ENCODE data around the gene NOP14.

NOP14 gene

DNA sequence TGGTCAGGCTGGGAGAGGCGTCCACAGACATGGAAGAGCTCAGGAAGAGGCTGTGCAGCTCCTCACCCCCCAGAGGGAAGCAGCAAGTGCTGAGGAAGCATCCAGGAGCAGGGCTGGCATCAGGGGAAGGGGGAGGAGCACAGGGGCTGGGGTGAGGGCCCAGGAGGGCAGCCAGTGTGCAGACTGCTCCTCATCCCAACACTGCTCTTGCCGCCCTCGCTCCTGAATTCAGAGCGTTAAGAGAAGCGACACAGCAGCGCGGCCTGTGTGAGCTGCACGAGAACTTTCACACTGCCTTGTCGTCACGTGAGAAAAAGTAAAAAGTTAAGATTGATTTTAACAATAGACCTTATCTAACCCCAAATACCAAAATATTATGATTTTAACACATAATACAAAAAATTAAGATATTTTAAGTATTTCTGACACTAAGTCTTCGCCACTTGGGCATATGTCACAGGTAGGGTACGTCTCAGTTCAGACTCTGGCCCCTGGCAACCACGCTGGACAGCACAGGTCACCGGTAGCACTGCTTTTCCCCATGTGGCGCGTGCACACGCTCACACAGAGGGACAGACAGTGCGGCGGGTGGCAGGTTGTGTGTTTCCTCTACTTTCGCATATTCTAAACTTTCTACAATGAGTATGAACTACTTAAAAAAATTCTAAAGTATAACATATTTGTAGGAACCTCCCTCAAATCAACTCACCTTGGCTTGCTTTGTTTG lies 19.7 kb downstream of the NOP14 start:
- in situ Hi-C loops (cut with MboI; ENCODE audit: low sequenced_read_pairs): no loop called here

DNA sequence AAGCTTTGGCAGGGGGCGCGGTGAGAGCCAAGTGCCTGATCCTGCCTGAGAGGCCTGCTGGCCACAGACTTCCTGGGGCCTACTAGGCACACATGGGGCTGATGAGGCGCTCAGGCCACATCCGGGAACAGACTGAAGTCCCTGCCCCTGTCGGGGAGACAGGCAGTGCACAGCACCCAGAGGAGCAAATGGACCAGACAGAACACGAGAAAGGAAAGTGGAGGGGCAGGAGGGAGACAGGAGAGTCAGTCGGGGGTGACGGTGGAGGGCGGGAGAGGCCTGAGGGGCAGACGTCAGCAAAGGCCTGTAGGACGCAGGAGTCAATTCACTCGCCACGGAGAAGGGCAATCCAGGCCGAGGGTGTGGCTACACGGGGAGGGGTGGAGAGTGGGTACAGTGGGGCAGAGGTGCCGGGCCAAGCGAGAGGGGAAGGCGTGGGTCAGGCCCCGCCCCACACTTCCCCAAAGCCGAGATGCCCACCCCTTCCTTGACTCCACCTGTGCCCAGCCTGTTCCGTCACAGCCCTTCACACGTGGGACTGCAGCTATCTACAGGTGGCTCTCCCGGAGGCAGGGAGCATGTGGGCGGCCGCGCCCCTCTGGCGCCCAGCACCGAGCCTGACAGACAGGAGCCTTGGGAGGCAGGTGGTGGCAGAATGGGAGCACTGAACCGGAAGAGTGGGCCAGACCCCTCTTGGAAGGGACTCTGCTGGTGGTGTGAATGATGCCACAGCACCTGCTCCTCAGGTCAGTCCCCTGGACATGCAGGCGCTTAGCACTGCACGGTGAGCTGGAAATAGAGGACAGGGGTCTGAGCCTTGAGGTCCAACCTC lies 20.5 kb downstream of the NOP14 start:
- in situ Hi-C loops (cut with MboI; ENCODE audit: low sequenced_read_pairs): no loop called here

DNA sequence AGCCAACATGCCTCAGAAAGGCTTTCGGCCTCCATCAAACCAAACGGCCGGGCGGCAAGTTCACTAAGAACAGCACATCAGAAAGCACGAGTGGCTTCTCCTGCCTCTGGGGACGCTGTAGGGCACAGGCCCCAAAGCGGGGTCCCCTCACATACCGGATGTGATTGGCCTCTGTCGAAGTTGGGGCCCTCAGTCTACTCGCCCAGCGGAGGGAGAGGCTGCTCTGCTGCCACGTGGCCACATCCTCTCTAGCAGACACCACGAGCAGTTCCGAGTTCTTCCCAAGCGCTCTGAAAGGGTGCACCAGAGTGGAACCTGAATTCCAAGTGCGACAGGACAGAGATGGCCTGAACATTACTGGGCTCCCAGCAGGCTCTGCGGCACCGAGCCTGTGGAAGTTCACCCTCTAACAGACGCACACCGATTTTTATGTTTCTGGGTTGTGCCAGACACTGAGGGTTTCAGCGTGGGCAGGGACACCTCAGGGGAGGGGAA lies 21.1 kb downstream of the NOP14 start:
- in situ Hi-C loops (cut with MboI; ENCODE audit: low sequenced_read_pairs): no loop called here

DNA sequence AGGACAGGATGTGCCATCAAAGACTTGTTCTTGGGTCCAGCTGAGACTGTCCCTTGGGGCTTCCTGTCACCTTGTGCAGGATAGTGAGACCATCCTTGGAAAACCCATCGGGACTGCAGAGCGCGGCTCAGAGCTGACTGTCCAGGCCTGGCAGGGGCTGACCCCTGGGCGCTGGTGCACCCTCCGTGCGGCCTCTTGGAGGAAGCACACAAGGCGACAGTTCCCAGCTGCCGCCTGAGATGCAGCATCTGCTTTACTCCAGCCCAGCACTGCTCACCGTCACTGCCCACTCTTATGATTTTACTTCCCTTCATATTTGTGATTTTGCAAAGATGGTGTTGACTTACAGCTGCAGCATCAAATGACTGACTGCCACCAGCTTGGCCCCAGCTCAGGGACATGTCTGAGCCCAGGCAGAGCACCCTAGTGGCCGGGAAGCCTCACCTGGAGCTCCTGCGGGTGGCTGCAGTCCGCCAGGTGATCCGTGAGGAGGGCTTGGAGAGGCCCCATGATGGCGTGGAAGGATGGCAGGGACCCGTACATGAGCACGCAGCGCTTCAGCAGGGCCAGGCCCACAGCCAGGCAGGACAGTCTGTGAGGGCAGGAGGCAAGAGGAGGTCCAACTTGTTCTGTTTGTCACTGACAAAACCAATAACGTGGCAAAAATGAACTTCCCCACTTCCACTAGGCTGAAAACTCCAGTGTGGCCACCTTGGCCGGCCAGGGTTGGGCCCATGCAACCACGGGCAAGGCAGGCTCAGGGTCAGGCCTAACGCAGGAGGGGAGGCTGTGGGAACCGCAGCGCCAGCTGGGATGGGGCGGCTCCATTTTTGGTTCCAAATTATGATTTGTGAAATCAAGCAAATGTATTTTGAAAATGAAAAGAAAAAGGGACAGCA lies 21.8 kb downstream of the NOP14 start:
- in situ Hi-C loops (cut with MboI; ENCODE audit: low sequenced_read_pairs): no loop called here

DNA sequence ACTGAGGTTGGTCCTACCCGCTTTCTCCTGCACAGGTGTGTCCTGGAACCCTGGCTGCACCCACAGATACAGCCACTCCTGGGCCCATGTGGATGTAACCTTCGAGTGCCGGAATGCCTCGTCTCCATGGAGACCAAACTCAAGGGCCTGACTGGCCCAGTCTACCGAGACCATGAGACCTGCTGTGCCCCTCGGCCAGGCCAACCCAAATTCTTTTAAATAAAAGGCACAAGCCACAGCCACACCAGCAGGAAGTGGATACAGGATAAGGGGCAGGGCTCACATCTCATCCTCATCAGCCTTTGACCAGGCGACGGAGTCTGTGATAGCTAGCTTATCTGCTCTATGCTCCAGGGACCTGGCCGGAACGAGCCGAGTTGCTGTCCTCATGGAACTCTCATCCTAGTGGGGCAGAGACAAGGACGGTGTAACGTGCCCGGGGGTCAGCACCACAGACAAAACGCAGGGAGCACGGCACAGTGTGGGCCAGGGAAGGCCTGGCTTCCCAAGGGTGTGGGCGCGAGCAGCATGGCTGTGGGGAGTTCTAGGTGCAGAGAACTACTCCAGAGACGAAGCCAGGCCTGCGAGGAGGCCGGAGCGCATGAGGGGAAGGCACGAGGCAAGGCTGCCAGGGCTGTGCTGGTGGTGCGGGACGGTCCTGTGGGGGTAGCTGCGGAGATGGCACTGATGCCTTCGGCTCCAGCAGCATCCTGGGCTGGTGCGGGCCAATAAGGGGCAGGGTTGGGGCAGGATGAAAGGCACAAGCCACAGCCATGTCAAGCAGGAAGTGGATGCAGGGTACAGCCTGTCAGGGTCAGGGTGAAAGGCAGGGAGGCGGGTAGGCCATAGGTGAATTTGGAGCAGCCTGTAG lies 22.7 kb downstream of the NOP14 start:
- in situ Hi-C loops (cut with MboI; ENCODE audit: low sequenced_read_pairs): no loop called here

DNA sequence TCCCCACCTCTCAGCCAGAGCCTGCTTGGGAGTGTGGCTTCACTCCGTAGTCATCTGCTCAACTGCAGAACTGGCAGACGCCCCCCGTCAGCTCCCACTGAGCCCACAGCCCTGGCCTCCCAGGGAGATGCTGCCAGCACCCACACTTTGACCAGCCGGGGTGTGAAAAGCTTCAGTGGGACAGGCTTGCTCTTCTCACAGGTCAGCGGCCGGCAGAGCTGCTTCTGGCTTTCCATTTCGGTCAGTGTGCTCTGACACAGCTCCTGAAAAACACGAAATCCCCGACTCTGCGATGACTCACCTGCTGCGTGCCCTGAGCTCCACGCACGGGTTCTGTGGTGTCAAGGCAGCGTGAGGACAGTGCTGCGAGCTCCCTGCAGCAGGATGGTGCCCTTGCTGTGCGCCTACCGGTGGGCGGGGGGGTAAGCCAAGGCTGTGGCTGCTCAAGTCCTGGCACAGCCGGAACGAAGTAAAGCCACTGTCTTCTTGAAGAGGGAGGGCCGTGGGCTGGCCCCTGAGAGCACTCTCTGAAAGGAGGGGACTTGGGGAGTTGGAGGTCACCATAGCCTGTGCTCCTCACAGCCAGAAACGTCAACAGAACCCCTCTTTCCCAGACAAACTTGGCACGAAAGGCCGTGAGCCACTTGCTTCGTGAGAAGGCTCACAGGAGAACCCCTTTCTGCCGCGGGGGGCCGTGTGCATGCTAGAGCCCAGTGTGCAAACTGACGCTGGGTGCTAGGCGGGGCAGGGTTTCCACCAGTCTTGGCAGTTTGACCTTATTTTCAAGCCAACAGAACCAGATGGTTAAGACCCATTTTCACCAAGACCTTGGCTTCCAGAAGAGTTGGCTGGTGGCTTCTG lies 23.6 kb downstream of the NOP14 start:
- in situ Hi-C loops (cut with MboI; ENCODE audit: low sequenced_read_pairs): loop anchor here (10.0 kb wide), 1 partner anchor 175 kb away; no protein-coding TSS in a partner anchor

DNA sequence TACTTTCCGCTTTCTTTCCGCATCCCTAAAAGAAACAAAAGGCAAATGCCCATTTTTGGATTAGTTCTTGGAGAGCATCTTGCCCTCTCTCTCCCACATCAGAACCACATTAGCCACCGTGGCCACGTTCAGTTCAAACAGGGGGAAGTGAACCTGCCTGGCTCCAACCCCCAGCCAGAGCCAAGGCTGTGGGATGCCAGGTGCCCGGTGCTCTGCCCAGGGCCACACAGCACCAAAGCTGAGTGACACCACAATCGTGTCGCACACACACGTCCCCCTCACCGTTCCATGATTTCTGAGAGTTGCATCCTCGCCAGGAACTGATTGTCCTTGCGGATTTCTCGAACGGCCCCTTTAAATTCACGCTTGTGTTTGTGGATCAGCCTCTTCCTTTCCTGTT lies 24.3 kb downstream of the NOP14 start:
- in situ Hi-C loops (cut with MboI; ENCODE audit: low sequenced_read_pairs): loop anchor here (10.0 kb wide), 1 partner anchor 174 kb away; no protein-coding TSS in a partner anchor

DNA sequence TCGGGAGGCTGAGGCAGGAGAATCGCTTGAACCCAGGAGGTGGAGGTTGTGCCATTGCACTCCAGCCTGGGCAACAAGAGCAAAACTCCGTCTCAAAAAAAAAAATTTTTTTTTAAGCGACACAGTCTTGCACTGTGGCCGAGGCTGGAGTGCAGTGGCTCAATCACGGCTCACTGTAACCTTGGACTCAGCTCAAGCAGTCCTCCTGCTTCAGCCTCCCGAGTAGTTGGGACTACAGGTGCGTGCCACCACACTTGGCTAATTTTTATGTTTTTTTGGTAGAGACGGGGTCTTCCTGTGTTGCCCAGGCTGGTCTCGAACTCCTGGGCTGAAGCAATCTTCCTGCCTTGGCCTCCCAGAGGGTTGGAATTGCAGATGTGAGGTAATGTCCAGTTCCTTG lies 24.8 kb downstream of the NOP14 start:
- in situ Hi-C loops (cut with MboI; ENCODE audit: low sequenced_read_pairs): loop anchor here (10.0 kb wide), 1 partner anchor 174 kb away; no protein-coding TSS in a partner anchor

DNA sequence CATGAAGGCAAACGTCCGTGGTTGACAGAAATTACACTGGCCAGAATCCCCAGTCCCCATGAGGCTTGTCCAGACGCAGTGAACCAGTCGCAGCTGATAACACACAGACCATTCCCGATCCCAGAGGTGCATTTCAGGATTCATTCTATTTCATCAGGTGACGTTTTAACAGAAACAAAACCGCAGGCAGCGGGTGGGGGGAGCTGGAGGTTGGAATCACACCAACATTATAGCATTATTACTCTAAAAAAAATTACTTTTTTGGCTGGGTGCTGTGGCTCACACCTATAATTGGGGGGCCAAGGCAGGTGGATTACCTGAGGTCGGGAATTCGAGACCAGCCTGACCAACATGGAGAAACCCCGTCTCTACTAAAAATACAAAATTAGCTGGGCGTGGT lies 25.2 kb downstream of the NOP14 start:
- in situ Hi-C loops (cut with MboI; ENCODE audit: low sequenced_read_pairs): loop anchor here (10.0 kb wide), 1 partner anchor 173 kb away; no protein-coding TSS in a partner anchor

DNA sequence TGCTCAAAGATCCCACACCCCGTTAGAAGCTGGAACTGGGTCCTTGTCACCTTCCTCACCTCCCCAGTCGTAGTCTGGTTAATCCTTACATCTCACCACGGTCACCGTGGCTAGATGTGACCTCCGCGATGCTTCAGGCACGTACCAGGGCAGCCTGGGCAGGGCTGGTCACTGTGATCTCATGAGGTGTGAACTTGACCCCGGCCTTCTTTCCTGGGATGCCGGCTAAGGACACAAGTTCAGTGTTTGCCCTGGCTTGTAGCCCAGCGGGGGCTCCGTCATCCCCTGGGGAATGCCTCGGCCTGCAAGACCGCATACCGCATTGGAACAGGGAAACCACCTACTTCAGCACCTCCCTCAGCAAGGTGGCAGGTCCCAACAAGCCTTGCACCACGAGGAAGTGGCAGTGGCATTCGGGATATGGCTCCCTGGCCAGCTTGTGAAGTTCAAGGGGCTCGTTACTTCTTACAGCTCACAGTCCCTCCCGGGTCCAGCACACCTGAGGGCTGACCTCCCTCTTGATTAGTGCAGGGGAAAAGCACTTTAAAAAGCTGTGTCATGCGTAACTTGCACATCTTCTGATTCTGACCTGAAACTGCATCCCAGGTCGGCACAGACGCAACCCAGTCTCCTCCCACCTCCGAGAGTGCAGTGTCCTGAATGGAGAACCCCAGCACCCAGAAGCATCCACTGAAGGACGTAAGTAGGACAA lies 25.9 kb downstream of the NOP14 start:
- in situ Hi-C loops (cut with MboI; ENCODE audit: low sequenced_read_pairs): loop anchor here (10.0 kb wide), 1 partner anchor 173 kb away; no protein-coding TSS in a partner anchor

DNA sequence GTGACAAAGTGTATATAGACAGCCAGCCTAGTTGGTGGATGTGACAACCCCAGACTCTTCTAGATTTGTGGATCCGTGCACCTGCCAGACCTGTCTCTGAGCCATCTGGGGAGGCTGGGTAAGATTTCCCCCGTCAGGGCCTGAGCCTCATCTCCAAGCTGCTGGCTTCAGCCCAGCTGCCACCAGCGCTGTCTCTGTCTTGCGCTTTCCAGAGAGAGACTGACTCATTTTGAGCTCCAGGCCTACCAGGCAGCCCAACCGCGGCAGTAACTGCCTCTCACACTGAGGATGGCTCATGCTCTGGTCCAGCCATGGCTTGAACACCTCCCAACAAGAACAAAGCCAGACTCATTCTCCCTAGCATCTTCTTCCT lies 26.4 kb downstream of the NOP14 start:
- in situ Hi-C loops (cut with MboI; ENCODE audit: low sequenced_read_pairs): loop anchor here (10.0 kb wide), 1 partner anchor 172 kb away; no protein-coding TSS in a partner anchor

DNA sequence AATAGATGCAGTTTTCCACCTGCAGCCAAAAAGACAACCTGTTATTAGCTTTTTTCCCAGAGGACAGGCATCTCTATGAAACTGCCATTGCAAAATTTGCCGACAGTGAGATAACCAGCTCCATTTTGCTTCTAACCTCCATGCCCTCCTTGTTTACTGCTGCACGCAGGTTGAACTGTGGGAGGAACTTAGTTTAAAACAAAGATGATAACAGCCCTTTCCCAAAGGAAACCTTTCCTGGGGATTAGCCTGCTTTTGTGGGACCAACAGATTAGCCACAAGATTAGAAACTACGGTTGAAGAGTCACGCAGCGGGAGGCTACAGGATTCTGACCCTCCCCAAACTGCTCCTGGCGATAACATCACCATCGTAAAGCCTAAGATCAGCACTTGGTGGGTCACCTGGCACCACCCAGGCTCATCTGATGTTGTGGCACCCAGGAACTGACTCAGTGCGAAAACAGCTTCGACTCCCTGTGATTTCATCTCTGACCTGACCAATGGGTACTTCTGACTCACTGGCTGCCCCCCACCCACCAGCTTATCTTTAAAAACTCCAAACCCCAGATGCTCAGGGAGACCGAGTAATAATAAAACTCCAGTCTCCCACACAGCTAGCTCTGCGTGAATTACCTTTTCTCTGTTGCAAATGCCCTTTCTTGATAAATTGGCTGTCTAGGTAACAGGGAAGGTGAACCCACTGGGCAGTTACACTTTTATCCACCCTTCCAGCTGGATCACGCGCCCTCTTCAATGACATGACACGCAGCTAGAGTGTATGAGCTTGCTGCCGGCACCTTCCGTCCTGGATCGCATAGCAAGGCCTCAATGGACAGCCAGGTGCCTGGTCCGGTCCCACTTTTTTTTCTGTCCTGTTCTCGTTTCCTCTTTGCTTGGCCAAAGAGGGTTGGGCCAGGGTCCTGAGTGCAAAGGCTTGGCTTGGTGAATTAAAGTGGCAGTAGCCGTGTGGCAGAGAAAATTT lies 27.2 kb downstream of the NOP14 start:
- in situ Hi-C loops (cut with MboI; ENCODE audit: low sequenced_read_pairs): loop anchor here (10.0 kb wide), 1 partner anchor 171 kb away; no protein-coding TSS in a partner anchor

DNA sequence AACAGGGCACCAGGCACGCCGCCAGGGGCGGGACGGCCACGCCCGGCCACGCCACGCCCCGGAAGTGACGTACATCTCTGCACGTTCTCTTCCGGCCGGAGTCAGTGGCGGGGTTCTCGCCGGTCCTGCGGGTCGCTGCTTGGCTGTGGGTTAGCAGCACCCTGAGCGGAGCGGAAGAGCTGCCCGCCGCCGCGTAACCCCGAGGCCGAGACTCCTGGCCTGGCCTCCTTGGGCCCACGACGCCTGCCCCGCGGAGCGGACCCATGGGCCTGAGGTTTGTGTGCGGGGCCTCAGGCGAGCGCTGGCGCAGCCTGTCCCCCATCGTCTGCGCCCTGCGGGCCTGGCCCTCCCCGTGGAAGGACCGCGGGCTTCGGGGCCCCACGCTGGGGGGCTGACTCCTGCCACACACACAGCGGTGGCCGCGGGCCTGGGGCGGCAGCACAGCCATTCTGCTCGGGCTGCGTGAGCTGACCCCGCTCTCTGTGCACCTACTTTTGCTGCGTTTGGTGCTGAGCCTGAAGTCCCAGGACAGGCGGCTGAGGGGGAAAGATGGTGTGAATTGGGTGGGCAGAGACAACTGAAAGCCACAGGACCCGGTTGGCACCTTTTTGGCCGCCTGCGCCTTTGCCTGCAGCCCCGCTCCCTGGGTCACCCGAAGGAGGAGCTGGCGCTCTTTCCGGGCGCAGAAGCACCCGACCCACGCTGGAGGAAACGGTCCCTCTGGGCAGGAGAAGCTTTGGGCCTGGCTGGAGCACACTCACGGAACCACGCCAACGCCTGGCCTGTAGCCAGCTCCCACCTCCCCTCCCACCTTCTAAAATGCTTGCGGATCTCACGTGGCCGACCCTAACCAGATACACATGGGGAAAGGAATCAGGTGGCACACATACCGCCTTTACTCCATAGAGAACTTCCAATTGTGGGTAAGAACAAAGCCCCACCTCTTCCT lies 28.1 kb downstream of the NOP14 start:
- in situ Hi-C loops (cut with MboI; ENCODE audit: low sequenced_read_pairs): loop anchor here (10.0 kb wide), 1 partner anchor 170 kb away; no protein-coding TSS in a partner anchor

DNA sequence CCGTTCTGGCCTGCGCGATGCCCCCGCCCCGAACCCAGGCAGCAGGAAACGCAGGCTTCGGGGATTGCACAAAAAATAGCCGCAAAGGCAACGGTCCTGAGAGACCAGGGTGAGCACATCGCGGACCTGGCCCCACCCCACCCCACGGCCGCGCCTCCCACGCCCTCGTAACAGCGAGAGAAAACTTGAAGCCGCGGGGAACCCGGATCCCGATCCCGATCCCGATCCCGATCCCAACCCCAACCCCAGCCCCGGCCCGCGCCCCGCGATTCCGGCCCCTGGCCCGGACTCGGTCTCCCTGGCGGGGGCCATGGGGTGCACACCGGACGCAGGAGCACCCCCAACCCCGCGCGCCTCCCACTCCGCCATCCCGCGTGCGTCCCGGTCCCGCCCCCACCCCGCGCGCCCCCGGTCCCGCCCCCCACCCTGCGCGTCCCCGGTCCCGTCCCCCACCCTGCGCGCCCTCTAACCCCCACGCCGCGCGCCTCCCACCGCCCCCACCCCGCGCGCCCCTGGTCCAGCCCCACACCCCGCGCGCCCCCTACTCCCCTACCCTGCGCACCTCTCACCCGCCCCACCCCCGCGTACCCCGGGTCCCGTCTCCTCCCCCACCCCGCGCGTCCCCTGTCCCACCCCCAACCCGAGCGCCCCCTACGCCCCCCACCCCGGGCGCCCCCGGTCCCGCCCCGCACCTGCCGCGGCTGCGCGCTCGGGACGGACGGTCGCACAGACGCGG lies 29.0 kb downstream of the NOP14 start:
- in situ Hi-C loops (cut with MboI; ENCODE audit: low sequenced_read_pairs): loop anchor here (10.0 kb wide), 1 partner anchor 169 kb away; no protein-coding TSS in a partner anchor

DNA sequence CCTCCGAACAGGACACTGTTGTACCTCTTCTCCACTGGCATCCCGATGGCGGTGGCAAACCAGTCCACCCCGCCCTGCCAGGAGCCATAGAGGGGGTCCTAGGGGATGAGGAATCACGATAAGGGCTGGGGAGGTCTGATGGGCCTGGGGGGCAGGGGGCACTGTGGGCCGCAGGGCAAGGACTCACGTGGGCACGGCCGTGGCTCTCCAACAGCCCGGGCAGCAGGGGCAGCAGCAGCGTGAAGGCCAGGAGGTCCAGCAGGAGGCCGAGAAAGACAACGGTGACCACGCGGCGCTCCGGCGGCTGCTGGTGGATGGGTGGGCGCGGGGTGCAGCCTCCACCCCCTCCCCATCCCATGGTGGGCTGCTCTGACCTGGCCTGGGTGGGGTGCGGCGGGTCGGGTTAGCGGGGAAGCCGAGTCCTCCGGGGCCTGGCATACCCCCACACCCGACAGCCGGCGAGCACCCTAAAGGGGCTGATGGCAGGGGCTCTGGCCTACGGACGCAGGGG lies 29.6 kb downstream of the NOP14 start:
- in situ Hi-C loops (cut with MboI; ENCODE audit: low sequenced_read_pairs): loop anchor here (10.0 kb wide), 1 partner anchor 169 kb away; no protein-coding TSS in a partner anchor

Data from HL-60/S4 treated with phorbol 12-myristate 13-acetate at 8.2 ng/mL for 4 days and 3 days (cell line).